Memory B cell (primary cell): ENCODE data around the gene ATP6AP1.

ENCODE experiments used
- ATAC-seq: fragments of 150-1000 bp; cut with Tn5 transposase; 2 replicates; pipeline ENCODE4 v1.10.0; 2021; ENCODE audit warnings: low read depth, mild to moderate bottlenecking, moderate library complexity
- DNase-seq, 2 donors: peaks; one replicate each; pipeline ENCODE4 v3.0.0; 2022; ENCODE audit warnings: low spot score in 2 of 2
- H3K27ac Mint-ChIP-seq: one replicate; pipeline ENCODE4 v1.8.0; 2022; ENCODE audit warnings: mild to moderate bottlenecking, moderate library complexity, mixed read lengths
- H3K27me3 Mint-ChIP-seq: one replicate; pipeline ENCODE4 v1.8.0; 2022; ENCODE audit warnings: mixed read lengths
- H3K36me3 Mint-ChIP-seq: one replicate; pipeline ENCODE4 v1.8.0; 2022; ENCODE audit warnings: mild to moderate bottlenecking, mixed read lengths
- H3K4me1 Mint-ChIP-seq: one replicate; pipeline ENCODE4 v1.8.0; 2022; ENCODE audit warnings: mixed read lengths
- H3K4me3 Mint-ChIP-seq: one replicate; pipeline ENCODE4 v1.8.0; 2022; ENCODE audit warnings: mild to moderate bottlenecking, moderate library complexity, mixed read lengths
- H3K9me3 Mint-ChIP-seq: one replicate; pipeline ENCODE4 v1.8.0; 2022; ENCODE audit warnings: mixed read lengths

The ATP6AP1 gene

GRCh38 chrX:154443479-154443910 is 15.0 kb downstream of the ATP6AP1 start:
- Mint-ChIP-seq H3K27me3 (no peaks in the 10 kb centered on the region), H3K4me3 (peak overlapping the region; percentile 83), H3K36me3 (peaks cover 2% of the 10 kb centered on the region), H3K9me3 (no peaks in the 10 kb centered on the region), H3K4me1 (peaks cover 8% of the 10 kb centered on the region), H3K27ac (peak overlapping the region; percentile 89)
- ATAC-seq (no peak), DNase-seq (no peak)

GRCh38 chrX:154443992-154444754 is 15.7 kb downstream of the ATP6AP1 start, which contains the start of gene FAM50A:
FAM50A (plus strand) TSS chrX:154444141; CDS start chrX:154444236, 95 bp downstream.
- Mint-ChIP-seq H3K9me3 (no peaks in the 10 kb centered on the region), H3K4me3 (peak within 1 kb of the TSS; percentile 83), H3K36me3 (peaks cover 2% of the 10 kb centered on the region), H3K4me1 (peaks cover 8% of the 10 kb centered on the region), H3K27ac (peak within 1 kb of the TSS; percentile 89), H3K27me3 (no peaks in the 10 kb centered on the region)
- ATAC-seq (peak; percentile 91), DNase-seq (peak; percentile 56 to 63)

- peaks cover 2% of the 10 kb centered on the region for H3K36me3 Mint-ChIP-seq
- no peaks in the 10 kb centered on the region for H3K27me3 Mint-ChIP-seq
- DNase-seq = no peak
- no peaks in the 10 kb centered on the region for H3K9me3 Mint-ChIP-seq
- ATAC-seq = no peak
- H3K27ac Mint-ChIP-seq = no peak overlapping the region
- H3K4me3 Mint-ChIP-seq = no peak overlapping the region
- H3K4me1 Mint-ChIP-seq = peaks cover 8% of the 10 kb centered on the region
Observed at GRCh38 chrX:154444755-154445246, 16.3 kb downstream of the ATP6AP1 start.

- H3K27me3 Mint-ChIP-seq = no peaks in the 10 kb centered on the region
- H3K4me3 Mint-ChIP-seq = no peak overlapping the region
- peaks cover 2% of the 10 kb centered on the region for H3K36me3 Mint-ChIP-seq
- H3K9me3 Mint-ChIP-seq = no peaks in the 10 kb centered on the region
- no peak for ATAC-seq
- no peak for DNase-seq
- no peak overlapping the region for H3K27ac Mint-ChIP-seq
- H3K4me1 Mint-ChIP-seq = peaks cover 8% of the 10 kb centered on the region
Observed at GRCh38 chrX:154445776-154446175, 17.3 kb downstream of the ATP6AP1 start.

GRCh38 chrX:154446430-154446829 is 18.0 kb downstream of the ATP6AP1 start:
- Mint-ChIP-seq H3K4me1 (peaks cover 8% of the 10 kb centered on the region), H3K36me3 (peaks cover 2% of the 10 kb centered on the region), H3K9me3 (no peaks in the 10 kb centered on the region), H3K4me3 (no peak overlapping the region), H3K27ac (no peak overlapping the region), H3K27me3 (no peaks in the 10 kb centered on the region)
- ATAC-seq (no peak), DNase-seq (no peak)

- H3K4me1 Mint-ChIP-seq = peaks cover 6% of the 10 kb centered on the region
Observed at GRCh38 chrX:154448484-154448883, 20.0 kb downstream of the ATP6AP1 start.

GRCh38 chrX:154449618-154450017 is 21.1 kb downstream of the ATP6AP1 start:
- peaks cover 4% of the 10 kb centered on the region for H3K36me3 Mint-ChIP-seq
- no peak overlapping the region for H3K27ac Mint-ChIP-seq
- H3K9me3 Mint-ChIP-seq = no peaks in the 10 kb centered on the region
- H3K4me1 Mint-ChIP-seq = peaks cover 5% of the 10 kb centered on the region
- no peaks in the 10 kb centered on the region for H3K27me3 Mint-ChIP-seq
- DNase-seq (no peak), ATAC-seq (no peak)
- H3K4me3 Mint-ChIP-seq = no peak overlapping the region

More at GRCh38 chrX:154448484-154448883, 20.0 kb downstream of the ATP6AP1 start:
- Mint-ChIP-seq H3K36me3 (peaks cover 4% of the 10 kb centered on the region), H3K4me3 (no peak overlapping the region), H3K9me3 (no peaks in the 10 kb centered on the region), H3K27ac (no peak overlapping the region), H3K27me3 (no peaks in the 10 kb centered on the region)
- ATAC-seq (no peak), DNase-seq (no peak)

- Mint-ChIP-seq H3K9me3 (no peaks in the 10 kb centered on the region), H3K4me3 (no peak overlapping the region), H3K27me3 (no peaks in the 10 kb centered on the region), H3K27ac (no peak overlapping the region), H3K36me3 (peaks cover 4% of the 10 kb centered on the region), H3K4me1 (peaks cover 5% of the 10 kb centered on the region)
- DNase-seq (no peak), ATAC-seq (no peak)
Observed at GRCh38 chrX:154450312-154450711, 21.8 kb downstream of the ATP6AP1 start.

- Mint-ChIP-seq H3K36me3 (peaks cover 2% of the 10 kb centered on the region), H3K27ac (no peak overlapping the region), H3K4me3 (no peak overlapping the region)
Observed at GRCh38 chrX:154452823-154453222, 24.3 kb downstream of the ATP6AP1 start.

GRCh38 chrX:154457491-154458115 is 29.1 kb downstream of the ATP6AP1 start:
- DNase-seq (peak in 1 of 2 donors; percentile 66), ATAC-seq (peak; percentile 77)
- no peaks in the 10 kb centered on the region for H3K27me3 Mint-ChIP-seq
- peaks cover 3% of the 10 kb centered on the region for H3K36me3 Mint-ChIP-seq
- H3K4me1 Mint-ChIP-seq = peaks cover 15% of the 10 kb centered on the region
- peak overlapping the region; percentile 95 for H3K4me3 Mint-ChIP-seq
- peak overlapping the region; percentile 96 for H3K27ac Mint-ChIP-seq
- no peaks in the 10 kb centered on the region for H3K9me3 Mint-ChIP-seq

More at GRCh38 chrX:154452823-154453222, 24.3 kb downstream of the ATP6AP1 start:
- ATAC-seq (no peak), DNase-seq (no peak)
- H3K27me3 Mint-ChIP-seq = no peaks in the 10 kb centered on the region
- no peaks in the 10 kb centered on the region for H3K9me3 Mint-ChIP-seq
- H3K4me1 Mint-ChIP-seq = peaks cover 4% of the 10 kb centered on the region

GRCh38 chrX:154458116-154458953 is 29.9 kb downstream of the ATP6AP1 start, which contains the start of gene PLXNA3:
PLXNA3 (plus strand) TSS chrX:154458281; CDS start chrX:154460184, 1,903 bp downstream.
- Mint-ChIP-seq H3K4me3 (peak within 1 kb of the TSS; percentile 95), H3K4me1 (peaks cover 17% of the 10 kb centered on the region), H3K27ac (peak within 1 kb of the TSS; percentile 96), H3K9me3 (no peaks in the 10 kb centered on the region), H3K36me3 (peaks cover 6% of the 10 kb centered on the region), H3K27me3 (no peaks in the 10 kb centered on the region)
- peak; percentile 78 for ATAC-seq
- peak; percentile 76 to 81 for DNase-seq

- no peaks in the 10 kb centered on the region for H3K9me3 Mint-ChIP-seq
- H3K27ac Mint-ChIP-seq = no peak overlapping the region
- H3K36me3 Mint-ChIP-seq = peaks cover 6% of the 10 kb centered on the region
- H3K4me3 Mint-ChIP-seq = peak overlapping the region; percentile 83
- DNase-seq (no peak), ATAC-seq (peak; percentile 17)
- peaks cover 17% of the 10 kb centered on the region for H3K4me1 Mint-ChIP-seq
- H3K27me3 Mint-ChIP-seq = no peaks in the 10 kb centered on the region
Observed at GRCh38 chrX:154458954-154459778, 30.7 kb downstream of the ATP6AP1 start.

GRCh38 chrX:154459832-154460231 is 31.4 kb downstream of the ATP6AP1 start:
- H3K27ac Mint-ChIP-seq = no peak overlapping the region
- H3K4me3 Mint-ChIP-seq = peak overlapping the region; percentile 69
- H3K9me3 Mint-ChIP-seq = no peaks in the 10 kb centered on the region
- ATAC-seq (no peak), DNase-seq (no peak)
- H3K36me3 Mint-ChIP-seq = peaks cover 6% of the 10 kb centered on the region
- peaks cover 17% of the 10 kb centered on the region for H3K4me1 Mint-ChIP-seq
- no peaks in the 10 kb centered on the region for H3K27me3 Mint-ChIP-seq
